HepG2 (cell line): ENCODE measurements around the gene RPL3. TPM values are rescaled to one million over a fixed set of nuclear protein-coding genes. Genes with fewer than 3 reads are reported as not detected.
A peak's percentile ranks its signal among the peaks of the same experiment; 100 is the strongest.

Experiments
- ATAC-seq: fragments of 200-7000 bp; cut with Tn5 transposase; 3 replicates; pipeline ENCODE4 v1.9.1; 2020; ENCODE audit warnings: mild to moderate bottlenecking, moderate library complexity
- BruUV-seq: library from RNA; stranded (reverse); fragments of 400-500 nt; replicated peaks from 2 replicates; lab custom pipeline; 2021; lab: Mats Ljungman, UMichigan
- CTCF ChIA-PET: fragments of 300-600 bp; formaldehyde crosslinking; extraction: SDS; loops from one replicate; lab custom pipeline; 2021; ENCODE audit warnings: low total read pairs, inconsistent platforms, low intra/inter-chr PET ratio; lab: Yijun Ruan, JAX
- POLR2A ChIA-PET: fragments of 350-600 bp; sonication (Branson Sonifier 250); formaldehyde crosslinking; loops from one replicate; lab custom pipeline; 2020; ENCODE audit warnings: antibody characterized with exemption, inconsistent platforms; lab: Yijun Ruan, JAX
- DNase-seq: peaks from one replicate; pipeline ENCODE4 v3.0.0-alpha.2; 2015; ENCODE audit warnings: low spot score
- FAIRE-seq: peaks from 3 replicates; lab custom pipeline; 2011; peaks lifted over from hg19 to GRCh38; lab: Jason Lieb, UNC
- H2AFZ ChIP-seq: one replicate; pipeline ENCODE4 v1.6.1; 2011; ENCODE audit warnings: low read length, inconsistent platforms
- H3K27ac ChIP-seq: fragments of 300-600 bp; 3 replicates; pipeline ENCODE4 v1.8.0; 2011; ENCODE audit warnings: mixed run types, mild to moderate bottlenecking, mixed read lengths, low read length, inconsistent platforms; ENCODE audit not compliant: insufficient read depth; ENCODE audit errors: extremely low read length
- H3K27me3 ChIP-seq, 2 experiments: fragments of 200-600 bp in 1 of 2; 2 replicates in 1 of 2; 3 replicates in 1 of 2; pipeline versions ENCODE4 v1.6.0 to v1.8.0; 2011; ENCODE audit warnings: low read length in 2 of 2, mild to moderate bottlenecking in 2 of 2, moderate library complexity in 2 of 2, inconsistent platforms in 1 of 2; ENCODE audit not compliant: insufficient read depth in 2 of 2, control insufficient read depth in 1 of 2
- H3K36me3 ChIP-seq, 2 experiments: fragments of 200-600 bp in 1 of 2; replicated peaks in 1 of 2; 2 replicates in 1 of 2; 3 replicates in 1 of 2; pipeline versions ENCODE4 v1.5.1 to v1.8.0; 2011; ENCODE audit warnings: low read length in 2 of 2, inconsistent platforms in 1 of 2; ENCODE audit not compliant: insufficient read depth in 2 of 2, control insufficient read depth in 1 of 2
- H3K4me1 ChIP-seq: 2 replicates; pipeline ENCODE4 v1.5.1; 2012; ENCODE audit warnings: low read length, inconsistent platforms; ENCODE audit not compliant: insufficient read depth
- H3K4me2 ChIP-seq: 2 replicates; pipeline ENCODE4 v1.6.0; 2011; ENCODE audit warnings: low read depth, low read length, inconsistent platforms
- H3K4me3 ChIP-seq, 3 experiments: fragments of 200-600 bp in 1 of 3; sonication (generic), shearing (Covaris generic) in 1 of 3; replicated peaks in 1 of 3; 2 replicates each; pipeline ENCODE4 v1.5.1; 2011 to 2016; ENCODE audit warnings: low read length in 3 of 3, inconsistent platforms in 2 of 3, low read depth in 2 of 3, mild to moderate bottlenecking in 2 of 3, control low read depth in 1 of 3, mixed read lengths in 1 of 3; ENCODE audit not compliant: insufficient read depth in 1 of 3
- H3K79me2 ChIP-seq: one replicate; pipeline ENCODE4 v1.6.1; 2011; ENCODE audit warnings: low read length, inconsistent platforms; ENCODE audit not compliant: insufficient read depth
- H3K9ac ChIP-seq: 2 replicates; pipeline ENCODE4 v1.6.0; 2011; ENCODE audit warnings: mild to moderate bottlenecking, low read depth, low read length, inconsistent platforms; ENCODE audit not compliant: insufficient read depth
- H3K9me3 ChIP-seq: 2 replicates; pipeline ENCODE4 v1.5.1; 2012; ENCODE audit warnings: mild to moderate bottlenecking, low read length
- H4K20me1 ChIP-seq: 2 replicates; pipeline ENCODE4 v1.6.0; 2011; ENCODE audit warnings: inconsistent platforms, mild to moderate bottlenecking, low read length, moderate library complexity; ENCODE audit not compliant: insufficient read depth
- CBX5 ChIP-seq: sonication (generic); formaldehyde crosslinking; IDR thresholded peaks from 2 replicates; pipeline ENCODE4 v1.4.0; 2020; ENCODE audit warnings: missing genetic modification reagents, borderline replicate concordance
- CTCF ChIP-seq: sonication (generic); formaldehyde crosslinking; IDR thresholded peaks from 2 replicates; pipeline ENCODE4 v1.5.0; 2020; ENCODE audit warnings: mild to moderate bottlenecking, missing genetic modification reagents, moderate library complexity
- HDAC2 ChIP-seq: sonication (generic); formaldehyde crosslinking; IDR thresholded peaks from 2 replicates; pipeline ENCODE4 v1.4.0; 2020; ENCODE audit warnings: missing genetic modification reagents
- NFYC ChIP-seq: IDR thresholded peaks from 2 replicates; pipeline ENCODE4 v1.6.1; 2016; ENCODE audit warnings: missing genetic modification reagents, missing compliant biosample characterization
- SMAD3 ChIP-seq: sonication (generic); formaldehyde crosslinking; IDR thresholded peaks from 2 replicates; pipeline ENCODE4 v1.4.0; 2020; ENCODE audit warnings: missing genetic modification reagents
- STAG1 ChIP-seq: sonication (generic); formaldehyde crosslinking; IDR thresholded peaks from 2 replicates; pipeline ENCODE4 v1.4.0; 2020; ENCODE audit warnings: missing genetic modification reagents
- TCF12 ChIP-seq, 2 experiments: fragments of 450-650 bp in 1 of 2; sonication (generic) in 1 of 2; formaldehyde crosslinking in 1 of 2; IDR thresholded peaks; 2 replicates each; pipeline versions ENCODE4 v1.6.1 to v1.8.0; 2017 to 2022; ENCODE audit warnings: antibody characterized with exemption in 1 of 2, mild to moderate bottlenecking in 1 of 2, missing genetic modification reagents in 1 of 2, moderate library complexity in 1 of 2
- ZHX2 ChIP-seq, 2 experiments: sonication (generic) in 1 of 2; formaldehyde crosslinking in 1 of 2; IDR thresholded peaks; 2 replicates each; pipeline versions ENCODE4 v1.6.1 to v1.9.0; 2014 to 2022; ENCODE audit warnings: antibody characterized with exemption in 1 of 2, borderline replicate concordance in 1 of 2, inconsistent platforms in 1 of 2, low read depth in 1 of 2, missing genetic modification reagents in 1 of 2
- ZNF335 ChIP-seq: sonication (generic); formaldehyde crosslinking; IDR thresholded peaks from 2 replicates; pipeline ENCODE4 v1.4.0; 2020; ENCODE audit warnings: missing genetic modification reagents
- WGBS: methylation state at CpG from one replicate; pipeline ENCODE4 v1.1.6; 2017; ENCODE audit warnings: low lambda C conversion rate; 5-methylcytosine and 5-hydroxymethylcytosine counted together
- in situ Hi-C: cut with HindIII; loops from 2 replicates; pipeline ENCODE4 v1.10.0; 2017; ENCODE audit warnings: low pct_unique_long_range_greater_than_20kb; ENCODE audit not compliant: extremely low pct_ligation_motif_present
- intact Hi-C: fragments of 100-400 bp; cut with micrococcal nuclease; formaldehyde crosslinking; loops from one replicate; pipeline ENCODE4 v1.10.0; 2022; ENCODE audit not compliant: unreplicated experiment
- polyA plus RNA-seq, 8 experiments: library from polyadenylated mRNA; depleted of rRNA in 3 of 8; stranded (reverse) in 7 of 8; unstranded in 1 of 8; fragments of >200 nt; fragmentation: Illumina TruSeq in 4 of 8; extraction: Trizol in 4 of 8; gene quantifications; 2 replicates each; pipeline versions ENCODE4 v1.2.1 to v1.2.3, GENCODE V29; 2011 to 2016; ENCODE audit warnings: low read depth in 4 of 8, missing spikeins in 1 of 8, mixed read lengths in 1 of 8; ENCODE audit not compliant: insufficient read depth in 1 of 8
- total RNA-seq, 5 experiments: library from RNA; depleted of rRNA; stranded (reverse); fragments of >200 nt; fragmentation: Illumina TruSeq; extraction: Trizol; gene quantifications; 2 replicates each; pipeline ENCODE4 v1.2.3, GENCODE V29; 2016; ENCODE audit warnings: low read depth in 1 of 5
- TF ChIP-seq, protein P1 (sequence below): sonication (generic); formaldehyde crosslinking; IDR thresholded peaks from 2 replicates; pipeline ENCODE4 v1.9.0; 2022; ENCODE audit warnings: low read depth, missing genetic modification reagents

Gene RPL3
- total and polyA plus RNA-seq, 2 of the 13 experiments (the other 11 are each of a cell fraction or from before 2014, with no cell fraction given): 1,051 to 3,279 TPM

- TF ChIP-seq, protein P1, sequence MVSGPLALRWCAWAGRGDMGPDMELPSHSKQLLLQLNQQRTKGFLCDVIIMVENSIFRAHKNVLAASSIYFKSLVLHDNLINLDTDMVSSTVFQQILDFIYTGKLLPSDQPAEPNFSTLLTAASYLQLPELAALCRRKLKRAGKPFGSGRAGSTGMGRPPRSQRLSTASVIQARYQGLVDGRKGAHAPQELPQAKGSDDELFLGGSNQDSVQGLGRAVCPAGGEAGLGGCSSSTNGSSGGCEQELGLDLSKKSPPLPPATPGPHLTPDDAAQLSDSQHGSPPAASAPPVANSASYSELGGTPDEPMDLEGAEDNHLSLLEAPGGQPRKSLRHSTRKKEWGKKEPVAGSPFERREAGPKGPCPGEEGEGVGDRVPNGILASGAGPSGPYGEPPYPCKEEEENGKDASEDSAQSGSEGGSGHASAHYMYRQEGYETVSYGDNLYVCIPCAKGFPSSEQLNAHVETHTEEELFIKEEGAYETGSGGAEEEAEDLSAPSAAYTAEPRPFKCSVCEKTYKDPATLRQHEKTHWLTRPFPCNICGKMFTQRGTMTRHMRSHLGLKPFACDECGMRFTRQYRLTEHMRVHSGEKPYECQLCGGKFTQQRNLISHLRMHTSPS (CRISPR knock-in tag): 0 out of 2 replicates have a peak, but pooled peaks have one; percentile 31
- TF ChIP-seq NFYC: no peak
- peak; percentile 17; the same call in 1 of the 2 replicates for TF ChIP-seq CBX5 (CRISPR knock-in tag)
- TF ChIP-seq SMAD3 (CRISPR knock-in tag): 0 out of 2 replicates have a peak, but pooled peaks have one; percentile 8
- 0 out of 2 replicates have a peak, but pooled peaks have one; percentile 23 for TF ChIP-seq STAG1 (CRISPR knock-in tag)
- TF ChIP-seq ZNF335: no peak; the same call in 1 of the 2 replicates
- peak; percentile 43 for TF ChIP-seq CTCF (CRISPR knock-in tag)
- TF ChIP-seq, all 625 proteins: peak for 15
Observed at GRCh38 chr22:39282645-39283321, 36.6 kb downstream of the RPL3 start (continued).

DNA sequence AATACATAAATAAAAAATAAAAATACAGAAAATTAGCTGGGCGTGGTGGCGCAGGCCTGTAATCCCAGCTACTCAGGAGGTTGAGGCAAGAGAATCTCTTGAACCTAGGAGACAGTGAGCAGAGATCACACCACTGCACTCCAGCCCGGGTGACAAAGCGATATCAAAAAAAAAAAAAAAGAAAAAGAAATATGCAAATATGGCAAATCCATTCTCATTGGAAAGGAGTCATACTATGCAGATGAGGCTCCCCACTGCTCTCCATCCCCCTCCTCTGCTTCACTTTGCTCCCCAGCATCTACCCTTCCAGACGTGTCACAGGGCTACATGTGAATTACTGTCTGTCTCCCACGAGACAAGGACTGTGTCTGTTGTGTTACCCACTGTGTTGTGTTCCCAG lies 38.3 kb downstream of the RPL3 start:
- Histone ChIP-seq H3K36me3 (no peaks in the 10 kb centered on the region), H3K9me3 (0 out of 2 replicates have a peak, but pooled peaks cover 6% of the 10 kb centered on the region), H3K4me1 (peaks cover 62% of the 10 kb centered on the region), H3K4me3 (0 out of 6 replicates have a peak overlapping the region, but pooled peaks of 1 of the 3 experiments have one; percentile 15), H4K20me1 (no peaks in the 10 kb centered on the region), H3K4me2 (peak overlapping the region; percentile 81; the same call in 1 of the 2 replicates), H2AFZ (no peak overlapping the region), H3K27ac (peak overlapping the region; percentile 25), H3K27me3 (peaks cover 6 to 24% of the 10 kb centered on the region in 2 experiments), H3K79me2 (no peaks in the 10 kb centered on the region), H3K9ac (no peak overlapping the region)
- ChIA-PET CTCF (no interaction called here), POLR2A (interaction anchor here (3.2 kb wide), 1 partner anchor 38 kb away, joined by 18 read pairs; the partner anchor contains the start of gene RPL3)
- no peak for FAIRE-seq
- WGBS: 64% methylated on average over 6 of the region's 6 CpGs
- no TSS peak for BruUV-seq
- intact Hi-C loops (no loop called here), in situ Hi-C loops (no loop called here)
- no peak for ATAC-seq
- no peak for DNase-seq
- TF ChIP-seq TCF12 (IDR thresholded peaks at IDR 0.05): no peak
- TF ChIP-seq TCF12 (CRISPR knock-in tag; IDR thresholded peaks at IDR 0.05): no peak
- TF ChIP-seq HDAC2 (CRISPR knock-in tag): no peak
- no peak for TF ChIP-seq ZHX2 (IDR thresholded peaks at IDR 0.05; ENCODE audit: low read depth)
- TF ChIP-seq ZHX2 (CRISPR knock-in tag; IDR thresholded peaks at IDR 0.05; ENCODE audit: borderline replicate concordance): no peak
